ELR (cell line): ENCODE data around the gene APP.
A peak's percentile ranks its signal among the peaks of the same experiment; 100 is the strongest.
"Not testable (repeated sequence)": the region's sequence is repeated elsewhere in the genome, so short reads cannot be mapped to it uniquely, and the experiment has no call there.

Experiments
- DNase-seq: peaks from one replicate; pipeline ENCODE4 v3.0.0-alpha.2; 2015; ENCODE audit warnings: low read depth

APP gene

GRCh38 chr21:26064506-26064905, 106.1 kb downstream of the APP start:
- DNase-seq = no peak

- no peak for DNase-seq
These were observed 109.1 kb downstream of the APP start for GRCh38 chr21:26061437-26061836.

GRCh38 chr21:26060335-26061115, 110.0 kb downstream of the APP start:
- no peak for DNase-seq

GRCh38 chr21:26057477-26058170, 112.9 kb downstream of the APP start:
- DNase-seq = no peak

- DNase-seq = peak; percentile 6
These were observed 114.7 kb downstream of the APP start for GRCh38 chr21:26055841-26056264.

GRCh38 chr21:26055010-26055409, 115.6 kb downstream of the APP start:
- DNase-seq = no peak

- no peak for DNase-seq
These were observed 118.5 kb downstream of the APP start for GRCh38 chr21:26052057-26052456.

- no peak for DNase-seq
These were observed 119.7 kb downstream of the APP start for GRCh38 chr21:26050857-26051256.

GRCh38 chr21:26049803-26050202, 120.8 kb downstream of the APP start:
- no peak for DNase-seq

GRCh38 chr21:26047279-26047967, 123.1 kb downstream of the APP start:
- no peak for DNase-seq

GRCh38 chr21:26043891-26044290, 126.7 kb downstream of the APP start:
- DNase-seq = no peak

- DNase-seq = no peak
These were observed 128.2 kb downstream of the APP start for GRCh38 chr21:26042181-26042876.

GRCh38 chr21:26041431-26042180, 129.0 kb downstream of the APP start:
- DNase-seq = peak; percentile 9

GRCh38 chr21:26036916-26037315, 133.7 kb downstream of the APP start:
- no peak for DNase-seq

GRCh38 chr21:26032263-26032662, 138.3 kb downstream of the APP start:
- peak; percentile 41 for DNase-seq

- DNase-seq = peak; percentile 8
These were observed 142.4 kb downstream of the APP start for GRCh38 chr21:26028183-26028582.

GRCh38 chr21:26027696-26028095, 142.9 kb downstream of the APP start:
- DNase-seq = peak; percentile 47

- no peak for DNase-seq
These were observed 144.7 kb downstream of the APP start for GRCh38 chr21:26025536-26026512.

GRCh38 chr21:26023406-26023805, 147.2 kb downstream of the APP start:
- not testable (repeated sequence) for DNase-seq

- DNase-seq = not testable (repeated sequence)
These were observed 147.8 kb downstream of the APP start for GRCh38 chr21:26022598-26023337.
